Spleen (tissue), 13 donors: ENCODE data around the gene KRTAP9-8. TPM values are rescaled to one million over a fixed set of nuclear protein-coding genes. Genes with fewer than 3 reads are reported as not detected.
"Not testable (repeated sequence)": the region's sequence is repeated elsewhere in the genome, so short reads cannot be mapped to it uniquely, and the experiment has no call there.

Experiments used
- DNase-seq: peaks from one replicate; pipeline ENCODE4 v3.0.0-alpha.2; 2020
- H3K27ac ChIP-seq, 8 donors: fragments of 200-600 bp; sonication (generic) in 7 of 8; 1 replicate in 4 of 8; 2 replicates in 4 of 8; pipeline versions ENCODE4 v1.5.0 to v1.8.0; 2016 to 2021; ENCODE audit warnings: inconsistent platforms in 4 of 8, mild to moderate bottlenecking in 4 of 8, moderate library complexity in 1 of 8
- H3K27me3 ChIP-seq, 7 donors: fragments of 200-600 bp; sonication (generic) in 6 of 7; replicated peaks in 1 of 7; 1 replicate in 4 of 7; 2 replicates in 3 of 7; pipeline versions ENCODE4 v1.5.0 to v1.8.0; 2016 to 2021; ENCODE audit warnings: inconsistent platforms in 3 of 7, mild to moderate bottlenecking in 1 of 7
- H3K36me3 ChIP-seq, 6 donors: fragments of 200-600 bp; sonication (generic) in 5 of 6; 1 replicate in 4 of 6; 2 replicates in 2 of 6; pipeline versions ENCODE4 v1.5.0 to v1.8.0; 2016 to 2021; ENCODE audit warnings: inconsistent platforms in 2 of 6
- H3K4me1 ChIP-seq, 6 donors: fragments of 200-600 bp; sonication (generic) in 5 of 6; 1 replicate in 3 of 6; 2 replicates in 3 of 6; pipeline versions ENCODE4 v1.5.0 to v1.8.0; 2016 to 2021; ENCODE audit warnings: inconsistent platforms in 3 of 6
- H3K4me3 ChIP-seq, 8 donors: fragments of 200-600 bp; sonication (generic) in 7 of 8; 1 replicate in 4 of 8; 2 replicates in 4 of 8; pipeline versions ENCODE4 v1.5.0 to v1.8.0; 2016 to 2021; ENCODE audit warnings: inconsistent platforms in 4 of 8, mild to moderate bottlenecking in 4 of 8, moderate library complexity in 2 of 8
- H3K9me3 ChIP-seq, 8 donors: fragments of 200-600 bp; sonication (generic) in 7 of 8; 1 replicate in 4 of 8; 2 replicates in 4 of 8; pipeline versions ENCODE4 v1.5.0 to v1.8.0; 2016 to 2021; ENCODE audit warnings: inconsistent platforms in 4 of 8
- CTCF ChIP-seq, 11 experiments: fragments of 200-600 bp in 7 of 11; fragments of 450-650 bp in 4 of 11; sonication (generic) in 4 of 11; IDR thresholded peaks in 8 of 11; conservative IDR thresholded peaks in 3 of 11; 1 replicate in 7 of 11; 2 replicates in 4 of 11; pipeline versions ENCODE4 v1.4.0 to v1.8.0; 2016 to 2021; ENCODE audit warnings: antibody characterized with exemption in 11 of 11, inconsistent platforms in 4 of 11, mild to moderate bottlenecking in 1 of 11
- POLR2A ChIP-seq, 3 donors: fragments of 450-650 bp; IDR thresholded peaks; one replicate each; pipeline ENCODE4 v1.5.1; 2017; ENCODE audit warnings: antibody characterized with exemption in 3 of 3, mild to moderate bottlenecking in 1 of 3
- POLR2AphosphoS5 ChIP-seq, 3 donors: sonication (generic); formaldehyde crosslinking; IDR thresholded peaks; one replicate each; pipeline ENCODE4 v1.5.1; 2017; ENCODE audit warnings: antibody characterized with exemption in 3 of 3
- WGBS, 5 donors: extraction: QIAGEN DNeasy Blood & Tissue Kit in 3 of 5; methylation state at CpG; one replicate each; pipeline versions ENCODE4 v1.1.5 to v1.1.7; 2013 to 2018; 5-methylcytosine and 5-hydroxymethylcytosine counted together
- intact Hi-C: fragments of 100-400 bp; cut with DNase I; formaldehyde crosslinking; loops from one replicate; pipeline ENCODE4 v1.15.0; 2023; ENCODE audit warnings: low total_unique reads
- long read RNA-seq, 2 donors: transcript quantifications; one replicate each; lab custom pipeline, GENCODE V29; 2026
- polyA plus RNA-seq, 3 donors: library from polyadenylated mRNA; stranded (reverse); fragments of 200-250 nt; gene quantifications; one replicate each; pipeline ENCODE4 v1.2.1, GENCODE V29; 2013
- total RNA-seq, 7 donors: library from RNA; depleted of rRNA in 3 of 7; stranded (reverse); fragments of >200 nt in 3 of 7; fragmentation: NEBNext Ultra II Directional in 4 of 7; extraction: Animal tissue kit (Norgen Biotek cat#: 25700) in 4 of 7; gene quantifications; one replicate each; pipeline versions ENCODE4 v1.1.0 to v1.2.1, GENCODE V29; 2016 to 2021
- donor health status: healthy with polysubstance abuse.
- donor health status: DM: no; HTN: no; CAD: no; lungs with moderate emphysema.
- donor health status: DM: no; HTN: no; CAD: no.
- donor health status: Bipolar disorder and iron deficiency.
- donor health status: healthy.
- donor health status: DM: no; HTN: no; CAD: no.
- donor health status: DM: yes; HTN: yes; CAD: no.

KRTAP9-8 gene
- total RNA-seq, result not detected
- polyA plus RNA-seq, result not detected
- long read RNA-seq, donor 1, result 0 reads
- long read RNA-seq, donor 2, result 0 reads

GRCh38 chr17:41237949-41238437 lies at the start of gene KRTAP9-8:
Gene KRTAP9-8 (plus strand): TSS chr17:41237999. CDS start chr17:41238052, 53 bp downstream.
- H3K36me3 ChIP-seq, H3K27ac ChIP-seq, H3K4me3 ChIP-seq, intact Hi-C loops, DNase-seq, H3K4me1 ChIP-seq, H3K9me3 ChIP-seq: not testable (repeated sequence)
- peaks cover 0 to 18% (median 0%) of the 10 kb centered on the region in 7 donors for H3K27me3 ChIP-seq
- 33 to 70% (median 55%) methylated on average over 2 to 3 of the region's 3 CpGs; no CpG with 5 or more reads in 1 of the 5 donors for WGBS, 5 donors

DNA sequence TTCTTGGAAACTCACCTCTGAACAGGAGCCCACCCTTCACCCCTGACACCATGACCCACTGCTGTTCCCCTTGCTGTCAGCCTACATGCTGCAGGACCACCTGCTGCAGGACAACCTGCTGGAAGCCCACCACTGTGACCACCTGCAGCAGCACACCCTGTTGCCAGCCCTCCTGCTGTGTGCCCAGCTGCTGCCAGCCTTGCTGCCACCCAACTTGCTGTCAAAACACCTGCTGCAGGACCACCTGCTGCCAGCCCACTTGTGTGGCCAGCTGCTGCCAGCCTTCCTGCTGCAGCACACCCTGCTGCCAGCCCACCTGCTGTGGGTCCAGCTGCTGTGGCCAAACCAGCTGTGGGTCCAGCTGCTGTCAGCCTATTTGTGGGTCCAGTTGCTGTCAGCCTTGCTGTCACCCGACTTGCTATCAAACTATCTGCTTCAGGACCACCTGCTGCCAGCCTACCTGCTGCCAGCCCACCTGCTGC lies 47.9 kb upstream of the KRTAP9-8 start, which contains the start of gene KRTAP9-1:
TSS of gene KRTAP9-1 (plus strand) at position 51 of the 482 bp plus-strand sequence. CDS start at position 51, 0 bp downstream.
- intact Hi-C loops, DNase-seq: not testable (repeated sequence)
- 79 to 92% (median 86%) methylated on average over 1 of the region's 1 CpG for whole genome bisulfite sequencing, 5 donors

GRCh38 chr17:41190328-41190727 lies 47.5 kb upstream of the KRTAP9-8 start:
- Histone ChIP-seq H3K27ac (no peak overlapping the region), H3K4me3 (no peak overlapping the region), H3K4me1 (no peaks in the 10 kb centered on the region), H3K36me3 (no peaks in the 10 kb centered on the region), H3K27me3 (peaks cover 0 to 17% (median 0%) of the 10 kb centered on the region in 7 donors), H3K9me3 (peaks cover 0 to 9% (median 5%) of the 10 kb centered on the region in 8 donors)
- 84 to 96% (median 89%) methylated on average over 2 to 3 of the region's 3 CpGs for WGBS, 5 donors
- intact Hi-C loops, result no loop called here
- TF ChIP-seq POLR2AphosphoS5 (IDR thresholded peaks at IDR 0.05) (no peak), CTCF (IDR thresholded peaks at IDR 0.05 in 8 of 11, conservative IDR thresholded peaks at IDR 0.05 in 3 of 11) (no peak), POLR2A (IDR thresholded peaks at IDR 0.05) (no peak)
- DNase-seq, result no peak

More for the DNA sequence above, 47.9 kb upstream of the KRTAP9-8 start, which contains the start of gene KRTAP9-1:
- not testable (repeated sequence) for H3K27ac ChIP-seq, H3K36me3 ChIP-seq, H3K4me1 ChIP-seq, H3K4me3 ChIP-seq, H3K9me3 ChIP-seq
- H3K27me3 ChIP-seq, result peaks cover 0 to 17% (median 0%) of the 10 kb centered on the region in 7 donors

GRCh38 chr17:41196068-41196467 lies 41.7 kb upstream of the KRTAP9-8 start:
- intact Hi-C loops, result no loop called here
- H3K36me3 ChIP-seq, result no peaks in the 10 kb centered on the region
- 19 to 54% (median 33%) methylated on average over 1 of the region's 1 CpG for WGBS, 5 donors

More at GRCh38 chr17:41196068-41196467, 41.7 kb upstream of the KRTAP9-8 start:
- no peaks in the 10 kb centered on the region for H3K4me1 ChIP-seq
- H3K9me3 ChIP-seq, result peaks cover 0 to 22% (median 8%) of the 10 kb centered on the region in 8 donors
- no peak for DNase-seq
- no peak overlapping the region for H3K27ac ChIP-seq
- H3K4me3 ChIP-seq, result no peak overlapping the region
- no peak for TF ChIP-seq CTCF (IDR thresholded peaks at IDR 0.05 in 8 of 11, conservative IDR thresholded peaks at IDR 0.05 in 3 of 11)
- no peak for TF ChIP-seq POLR2AphosphoS5 (IDR thresholded peaks at IDR 0.05)
- no peak for TF ChIP-seq POLR2A (IDR thresholded peaks at IDR 0.05)
- no peaks in the 10 kb centered on the region for H3K27me3 ChIP-seq
